Jurkat, Clone E6-1 (cell line): ENCODE results near the gene GALR3. TPM values are rescaled to one million over a fixed set of nuclear protein-coding genes. Genes with fewer than 3 reads are reported as not detected.
"Not testable (repeated sequence)": the region's sequence is repeated elsewhere in the genome, so short reads cannot be mapped to it uniquely, and the experiment has no call there.

Experiments
- DNase-seq: peaks from one replicate; pipeline ENCODE4 v3.0.0-alpha.2; 2011; ENCODE audit warnings: low read depth, low spot score
- H3K4me3 ChIP-seq: 2 replicates; pipeline ENCODE4 v1.5.1; 2011; ENCODE audit warnings: mild to moderate bottlenecking, low read length, control low read depth, moderate library complexity
- polyA plus RNA-seq: library from polyadenylated mRNA; unstranded; fragments of >200 nt; gene quantifications from one replicate; pipeline ENCODE4 v1.2.1, GENCODE V29; 2012; ENCODE audit warnings: missing spikeins; ENCODE audit not compliant: insufficient read length, insufficient read depth

GALR3 gene
- not detected for polyA plus RNA-seq

DNA sequence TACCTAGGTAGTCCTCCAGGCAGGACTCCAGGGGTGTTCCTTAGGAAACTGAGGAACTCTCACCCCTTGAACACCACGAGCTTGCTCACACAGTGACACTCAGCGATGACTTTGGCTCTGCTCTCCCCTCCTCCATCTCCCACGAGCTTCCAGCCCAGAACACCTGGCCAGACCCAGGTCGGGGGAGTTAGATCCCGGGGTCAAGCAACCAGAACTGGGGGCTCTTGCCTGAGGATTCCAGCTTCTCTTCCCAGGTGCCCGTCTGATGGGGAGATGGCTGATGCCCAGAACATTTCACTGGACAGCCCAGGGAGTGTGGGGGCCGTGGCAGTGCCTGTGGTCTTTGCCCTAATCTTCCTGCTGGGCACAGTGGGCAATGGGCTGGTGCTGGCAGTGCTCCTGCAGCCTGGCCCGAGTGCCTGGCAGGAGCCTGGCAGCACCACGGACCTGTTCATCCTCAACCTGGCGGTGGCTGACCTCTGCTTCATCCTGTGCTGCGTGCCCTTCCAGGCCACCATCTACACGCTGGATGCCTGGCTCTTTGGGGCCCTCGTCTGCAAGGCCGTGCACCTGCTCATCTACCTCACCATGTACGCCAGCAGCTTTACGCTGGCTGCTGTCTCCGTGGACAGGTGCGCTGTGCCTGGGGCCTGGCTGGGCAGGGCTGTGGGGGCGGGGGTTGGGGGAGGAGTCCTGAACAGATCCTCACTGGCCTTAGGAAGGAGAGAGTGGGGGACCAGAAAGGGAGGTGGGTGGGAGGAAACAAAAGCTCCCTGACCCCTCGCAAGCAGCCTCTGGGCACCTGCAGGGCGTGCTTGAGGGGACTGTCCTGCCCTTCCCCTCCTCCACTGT lies at the start of gene GALR3:
Gene GALR3 (plus strand): TSS at position 249 of the 852 bp plus-strand sequence. CDS start 25 bp downstream, at position 274.
- H3K4me3 ChIP-seq: no peak within 1 kb of the TSS
- no peak for DNase-seq

GRCh38 chr22:37774728-37775127 lies 48.5 kb upstream of the GALR3 start:
- no peak overlapping the region for H3K4me3 ChIP-seq

GRCh38 chr22:37775785-37776638 lies 47.2 kb upstream of the GALR3 start:
- H3K4me3 ChIP-seq: no peak overlapping the region
- no peak for DNase-seq

More at GRCh38 chr22:37774728-37775127, 48.5 kb upstream of the GALR3 start:
- no peak for DNase-seq

DNA sequence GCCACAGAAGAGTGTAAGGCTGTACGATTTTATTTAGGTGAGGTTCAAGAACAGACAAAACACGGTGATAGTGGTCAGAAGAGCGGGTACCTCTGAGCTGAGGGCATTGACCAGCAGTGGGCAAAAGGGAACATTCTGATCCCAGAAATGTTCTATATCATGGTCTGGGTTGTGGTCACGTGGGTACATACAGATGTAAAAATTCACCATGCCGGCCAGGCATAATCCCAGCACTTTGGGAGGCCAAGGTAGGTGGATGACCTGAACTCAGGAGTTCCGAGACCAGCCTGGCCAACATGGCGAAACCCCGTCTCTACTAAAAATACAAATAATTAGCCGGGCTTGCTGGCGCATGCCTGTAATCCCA lies 46.6 kb upstream of the GALR3 start:
- no peak overlapping the region for H3K4me3 ChIP-seq

DNA sequence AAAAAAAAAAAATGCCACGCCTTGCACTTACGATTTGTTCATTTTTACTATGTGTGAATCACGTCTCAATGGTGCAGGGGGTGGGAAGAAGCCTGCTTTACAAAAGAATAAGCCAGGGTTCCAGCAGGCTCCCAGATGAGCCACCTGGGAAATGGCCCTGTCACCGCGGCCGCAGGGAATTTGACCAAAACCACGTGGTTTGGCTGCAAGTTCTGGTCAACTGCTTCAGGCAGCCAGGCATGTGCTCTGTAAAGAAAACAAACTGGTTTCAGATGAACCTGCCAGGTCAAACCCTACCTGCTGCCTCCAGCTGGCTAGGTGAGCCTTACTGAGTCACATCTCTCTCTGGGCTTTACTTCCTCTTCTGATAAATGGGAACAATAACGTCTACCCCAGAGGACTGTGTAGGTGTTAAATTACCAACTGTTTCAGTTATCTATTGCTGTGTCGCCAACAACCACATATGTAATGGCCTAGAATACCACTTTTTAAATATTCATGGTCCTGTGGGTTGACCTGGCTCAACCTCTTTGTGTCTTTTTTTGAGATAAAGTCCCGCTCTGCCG lies 46.0 kb upstream of the GALR3 start:
- DNase-seq: no peak
- no peak overlapping the region for H3K4me3 ChIP-seq

More for the DNA sequence above, 46.6 kb upstream of the GALR3 start:
- DNase-seq: no peak

DNA sequence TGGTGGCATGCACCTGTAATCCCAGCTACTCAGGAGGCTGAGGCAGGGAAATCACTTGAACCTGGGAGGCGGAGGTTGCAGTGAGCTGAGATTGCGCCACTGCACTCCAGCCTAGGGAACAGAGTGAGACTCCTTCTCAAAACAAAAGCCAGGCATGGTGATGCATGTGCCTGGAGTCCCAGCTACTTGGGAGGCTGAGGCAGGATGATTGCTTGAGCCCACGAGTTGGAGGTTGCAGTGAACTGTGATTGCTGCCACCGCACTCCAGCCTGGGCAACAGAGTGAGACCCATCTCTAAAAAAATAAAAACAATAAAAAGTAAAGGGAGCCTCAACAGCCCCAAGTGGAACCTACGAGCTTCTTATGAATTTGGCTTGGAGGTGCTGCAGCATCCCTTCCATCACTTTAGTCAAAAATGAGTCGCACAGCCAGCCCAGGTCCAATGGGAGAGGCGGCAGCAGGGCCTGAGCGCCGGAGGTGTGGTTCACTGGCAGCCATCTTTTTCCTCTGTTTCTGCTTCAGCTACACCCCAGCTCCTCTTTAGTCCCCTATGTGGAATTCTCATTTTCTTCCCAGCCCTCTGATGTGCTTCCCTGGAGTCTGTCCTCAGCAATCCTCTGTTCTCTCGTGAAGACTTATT lies 44.7 kb upstream of the GALR3 start:
- no peak for DNase-seq
- no peak overlapping the region for H3K4me3 ChIP-seq

GRCh38 chr22:37781434-37782059 lies 41.6 kb upstream of the GALR3 start:
- H3K4me3 ChIP-seq: no peak overlapping the region
- no peak for DNase-seq

DNA sequence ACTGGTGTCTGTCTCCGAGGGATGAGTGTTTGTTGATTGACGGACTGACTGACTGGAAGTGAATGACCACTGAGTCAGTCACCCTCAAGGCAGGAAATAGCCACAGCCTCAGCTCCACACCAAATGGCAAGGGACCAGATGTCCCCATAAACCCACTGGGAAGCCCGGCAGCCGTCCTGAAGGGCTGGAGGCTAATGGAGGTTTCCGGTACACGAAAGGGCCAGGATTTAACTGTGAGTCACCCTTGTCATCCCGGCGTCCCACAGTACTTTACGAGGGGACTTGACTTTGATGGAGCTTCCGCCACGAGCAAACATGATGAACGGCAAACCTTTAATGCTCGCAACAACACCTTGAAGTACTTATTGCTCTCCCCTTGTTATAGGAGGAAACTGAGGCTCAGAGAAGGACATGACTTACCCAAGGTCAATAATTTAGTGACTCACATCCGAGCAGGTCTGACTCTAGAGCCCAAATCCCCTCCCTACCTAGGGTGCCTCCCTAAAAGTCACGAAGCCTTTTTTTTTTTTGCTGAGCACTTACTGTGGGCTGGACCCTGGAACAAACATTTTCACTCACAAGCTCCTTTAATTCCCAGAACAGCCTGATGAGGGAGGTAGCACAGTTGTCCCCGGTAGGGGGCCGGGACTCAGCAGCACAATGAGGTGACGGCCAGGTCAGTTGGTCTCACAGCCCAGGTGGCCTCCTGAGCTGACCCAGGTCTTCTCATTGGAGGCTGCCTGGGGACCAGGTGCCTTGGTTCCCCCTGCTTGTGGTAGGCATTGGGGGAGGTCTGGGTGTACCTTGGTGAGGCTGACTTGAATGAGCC lies 40.6 kb upstream of the GALR3 start:
- DNase-seq: no peak
- H3K4me3 ChIP-seq: no peak overlapping the region

DNA sequence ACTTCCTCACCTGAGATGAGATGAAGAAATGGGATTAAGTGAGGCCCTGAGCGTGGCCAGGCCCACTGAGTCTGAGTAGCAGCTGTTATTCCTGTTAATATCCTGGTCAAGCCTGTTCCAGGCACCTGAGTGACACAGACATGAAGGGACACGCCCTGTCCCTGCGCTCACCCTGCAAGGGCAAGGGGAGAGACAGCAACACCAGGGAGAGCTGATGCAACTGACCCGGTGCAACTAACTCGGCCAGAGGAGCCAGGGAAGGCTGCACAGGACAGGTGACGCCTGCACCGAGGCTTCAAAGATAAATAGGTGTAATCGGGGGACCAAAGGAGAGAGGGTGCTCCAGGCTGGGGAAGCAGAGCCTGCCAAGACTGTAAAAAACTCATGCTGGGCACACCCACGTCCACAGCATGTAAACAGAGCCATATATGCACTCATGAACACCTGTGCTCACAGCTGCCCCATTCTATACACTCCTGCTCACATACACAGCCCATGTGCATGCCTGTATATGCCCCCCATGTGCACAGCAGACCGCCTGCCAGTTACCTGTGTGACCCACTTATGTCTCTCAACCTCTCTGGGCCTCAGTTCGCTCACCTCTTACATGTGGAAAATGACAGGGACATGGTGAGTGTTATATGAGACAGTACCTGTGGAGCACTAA lies 38.2 kb upstream of the GALR3 start:
- no peak overlapping the region for H3K4me3 ChIP-seq
- DNase-seq: no peak

GRCh38 chr22:37790234-37790633 lies 32.9 kb upstream of the GALR3 start:
- H3K4me3 ChIP-seq: no peak overlapping the region
- DNase-seq: no peak

DNA sequence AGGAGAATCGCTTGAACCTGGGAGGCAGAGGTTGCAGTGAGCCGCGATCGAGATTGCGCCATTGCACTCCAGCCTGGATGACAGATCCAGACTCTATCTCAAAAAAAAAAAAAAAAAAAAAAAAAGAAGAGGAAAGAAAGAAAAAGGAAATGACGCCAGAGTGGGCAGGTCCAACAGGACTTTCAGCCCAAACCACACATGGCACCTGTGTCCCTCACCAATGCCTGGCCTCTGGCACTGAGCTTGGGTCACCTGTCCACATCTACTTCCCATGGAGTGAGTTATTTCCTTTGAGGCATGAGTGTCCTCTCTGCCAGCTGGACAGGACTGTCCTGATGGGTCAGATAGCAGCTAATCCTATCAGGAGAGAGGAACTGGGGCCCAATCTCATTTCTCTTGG lies 30.7 kb upstream of the GALR3 start:
- no peak overlapping the region for H3K4me3 ChIP-seq
- no peak for DNase-seq

DNA sequence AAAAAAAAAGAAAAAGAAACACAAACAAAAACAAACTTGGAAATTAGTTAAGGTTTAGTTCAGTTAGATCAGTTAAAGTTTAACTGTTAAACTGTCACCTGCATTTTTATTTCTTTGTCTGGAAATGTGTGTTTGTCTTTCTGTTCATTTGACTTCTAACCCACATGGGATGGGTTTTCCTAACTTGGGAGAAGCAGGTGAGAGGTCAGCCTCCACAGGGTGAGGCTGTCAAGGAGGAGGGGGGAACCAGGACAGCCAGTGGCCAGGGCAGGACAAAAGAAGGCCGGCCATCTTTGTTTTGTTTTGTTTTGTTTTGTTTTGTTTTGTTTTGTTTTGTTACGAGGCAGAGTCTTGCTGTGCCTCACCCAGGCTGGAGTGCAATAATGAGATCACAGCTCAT lies 28.8 kb upstream of the GALR3 start:
- no peak for DNase-seq
- H3K4me3 ChIP-seq: no peak overlapping the region

- DNase-seq: no peak
- H3K4me3 ChIP-seq: no peak overlapping the region
Measured at GRCh38 chr22:37796079-37796478, 27.1 kb upstream of the GALR3 start.

GRCh38 chr22:37797259-37797658 lies 25.9 kb upstream of the GALR3 start:
- H3K4me3 ChIP-seq, DNase-seq: not testable (repeated sequence)

- no peak for DNase-seq
- no peak overlapping the region for H3K4me3 ChIP-seq
Measured at GRCh38 chr22:37797874-37798500, 25.2 kb upstream of the GALR3 start.

- not testable (repeated sequence) for DNase-seq, H3K4me3 ChIP-seq
Measured at GRCh38 chr22:37799979-37800378, 23.2 kb upstream of the GALR3 start.

DNA sequence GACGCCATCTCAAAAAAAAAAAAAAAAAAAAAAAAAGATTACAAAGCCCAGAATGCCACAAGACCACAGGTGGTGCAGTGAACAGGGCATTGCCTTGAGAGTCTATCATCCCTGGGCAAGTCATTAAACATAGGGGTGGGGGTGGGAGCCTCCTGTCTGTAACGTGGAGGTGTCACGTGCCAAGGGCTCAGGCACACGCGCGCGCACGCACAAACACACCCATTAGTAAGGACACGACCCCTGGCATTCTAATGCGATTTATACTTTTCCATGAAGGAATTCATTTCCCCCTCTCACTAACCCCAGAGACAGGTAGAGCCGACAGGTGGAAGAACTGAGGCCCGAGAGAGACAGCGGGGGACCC lies 21.3 kb upstream of the GALR3 start:
- H3K4me3 ChIP-seq: peak overlapping the region; percentile 53
- DNase-seq: no peak
